GM18508 (cell line): Measurements from ENCODE around the gene STOML2.
A peak's percentile ranks its signal among the peaks of the same experiment; 100 is the strongest.

Experiments used
- ATAC-seq: cut with Tn5 transposase; IDR thresholded peaks from one replicate; pipeline ENCODE4 v1.9.1; 2021; ENCODE audit warnings: moderate number of reproducible peaks; ENCODE audit not compliant: insufficient read depth, unreplicated experiment

Gene STOML2

DNA sequence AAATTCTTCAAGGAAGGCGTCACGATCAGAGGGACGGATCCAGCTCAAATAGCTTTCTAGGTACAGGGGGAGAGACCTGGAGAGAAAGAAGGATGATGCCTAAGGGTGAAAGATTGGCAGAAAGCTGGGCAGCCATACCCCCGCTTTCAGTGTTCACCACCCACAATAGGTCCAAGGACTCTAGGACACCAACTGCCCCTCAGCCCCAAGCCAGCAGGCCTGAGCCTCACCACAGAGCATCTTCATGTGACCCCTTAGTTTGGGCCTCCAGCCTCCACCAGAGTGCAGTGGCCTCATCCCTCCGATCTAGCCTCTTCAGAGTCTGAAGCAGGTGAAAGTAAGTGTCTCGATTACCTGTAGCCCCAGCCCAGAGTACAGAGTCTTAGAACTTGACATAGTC is 28.8 kb downstream of the STOML2 start:
- ATAC-seq, result no peak

DNA sequence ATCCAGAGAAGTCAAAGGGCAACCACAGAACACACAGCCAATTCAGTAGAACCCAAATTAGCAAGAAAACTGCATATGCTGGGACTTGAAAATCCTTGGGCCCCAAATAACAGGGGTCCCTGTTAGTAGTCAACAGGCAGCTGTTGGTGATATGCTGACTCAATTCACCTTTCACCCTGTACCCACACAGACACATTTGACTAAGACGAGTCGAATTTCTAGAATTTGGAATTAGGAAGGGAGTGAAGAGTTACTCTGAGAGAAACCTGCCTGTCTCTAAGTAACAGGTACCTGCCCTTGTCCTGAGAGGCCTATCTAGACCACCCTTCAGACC is 29.7 kb downstream of the STOML2 start:
- ATAC-seq, result no peak

DNA sequence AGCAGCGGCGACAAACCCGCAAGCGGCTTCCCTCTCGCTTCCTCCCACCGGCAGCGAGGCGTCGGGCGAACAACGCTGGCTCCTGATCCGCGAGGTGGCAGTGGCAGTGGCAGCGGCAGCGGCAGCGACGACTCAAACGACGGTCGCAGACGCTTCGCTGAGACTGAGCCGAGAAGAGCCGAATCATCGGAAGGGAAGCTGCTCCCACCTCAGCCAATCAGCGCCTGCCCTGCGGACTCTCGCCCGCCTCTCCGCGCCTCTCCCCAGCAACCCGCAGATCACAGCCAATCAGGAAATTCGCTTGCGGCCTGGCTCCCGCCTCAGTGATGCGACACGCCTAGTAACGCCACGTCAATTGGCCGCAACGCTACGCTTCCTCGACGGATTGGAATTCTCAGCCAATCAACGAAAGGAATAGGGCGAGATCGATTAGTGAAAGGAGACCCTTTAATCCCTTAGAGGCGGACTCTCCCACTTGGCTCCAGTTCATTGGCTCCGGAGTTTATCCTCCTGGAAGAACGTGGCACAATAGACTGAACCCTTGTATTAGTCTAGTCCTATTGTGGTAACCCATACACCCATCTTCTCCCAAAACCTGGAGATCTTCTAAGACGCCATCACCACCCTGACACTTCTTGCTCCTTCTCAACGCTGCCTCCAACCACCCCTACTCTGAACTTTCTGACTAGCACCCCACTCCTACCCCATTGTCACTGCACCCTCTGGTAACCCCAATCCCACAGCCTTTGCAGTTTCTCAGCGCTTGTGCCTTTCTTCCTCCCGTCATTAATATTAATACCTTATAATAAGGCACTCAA is 30.3 kb downstream of the STOML2 start, which contains the start of gene VCP:
Gene VCP (minus strand): TSS at position 165 of the 818 bp plus-strand sequence. CDS start 272 bp downstream, outside the sequence.
- peak; percentile 73 for ATAC-seq

DNA sequence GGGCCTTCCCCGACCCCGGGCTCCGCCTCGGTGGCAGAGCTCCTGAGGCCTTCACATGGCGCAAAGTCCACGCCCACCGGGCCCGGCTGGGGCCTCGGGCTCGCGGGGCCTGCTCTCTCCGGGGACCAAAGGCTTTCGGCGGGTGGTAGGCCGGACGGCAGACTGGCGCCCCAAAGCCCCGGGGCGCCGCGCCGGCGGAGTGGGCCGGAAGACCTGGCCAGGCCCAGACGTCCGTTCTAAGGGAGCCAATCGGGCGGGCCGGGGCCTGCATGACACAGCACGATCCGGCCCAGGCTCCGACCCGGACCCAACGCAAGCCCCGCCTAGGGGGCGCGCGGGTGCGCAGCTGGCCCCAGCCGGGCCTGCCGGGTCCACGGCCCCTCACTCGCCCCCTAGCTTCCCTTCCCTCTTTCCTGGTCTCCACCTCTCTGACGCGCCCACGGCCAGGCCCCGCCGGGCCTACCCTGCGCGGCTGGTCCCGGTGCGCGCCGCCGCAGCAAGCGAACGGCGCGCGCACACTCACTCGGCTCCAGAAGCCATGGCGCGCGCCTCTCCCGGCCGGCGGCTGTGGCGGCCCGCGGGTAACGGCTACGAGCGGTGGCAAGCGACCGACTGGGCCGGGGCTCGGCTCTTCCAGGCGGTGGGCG is 31.0 kb downstream of the STOML2 start:
- ATAC-seq, result peak; percentile 28

DNA sequence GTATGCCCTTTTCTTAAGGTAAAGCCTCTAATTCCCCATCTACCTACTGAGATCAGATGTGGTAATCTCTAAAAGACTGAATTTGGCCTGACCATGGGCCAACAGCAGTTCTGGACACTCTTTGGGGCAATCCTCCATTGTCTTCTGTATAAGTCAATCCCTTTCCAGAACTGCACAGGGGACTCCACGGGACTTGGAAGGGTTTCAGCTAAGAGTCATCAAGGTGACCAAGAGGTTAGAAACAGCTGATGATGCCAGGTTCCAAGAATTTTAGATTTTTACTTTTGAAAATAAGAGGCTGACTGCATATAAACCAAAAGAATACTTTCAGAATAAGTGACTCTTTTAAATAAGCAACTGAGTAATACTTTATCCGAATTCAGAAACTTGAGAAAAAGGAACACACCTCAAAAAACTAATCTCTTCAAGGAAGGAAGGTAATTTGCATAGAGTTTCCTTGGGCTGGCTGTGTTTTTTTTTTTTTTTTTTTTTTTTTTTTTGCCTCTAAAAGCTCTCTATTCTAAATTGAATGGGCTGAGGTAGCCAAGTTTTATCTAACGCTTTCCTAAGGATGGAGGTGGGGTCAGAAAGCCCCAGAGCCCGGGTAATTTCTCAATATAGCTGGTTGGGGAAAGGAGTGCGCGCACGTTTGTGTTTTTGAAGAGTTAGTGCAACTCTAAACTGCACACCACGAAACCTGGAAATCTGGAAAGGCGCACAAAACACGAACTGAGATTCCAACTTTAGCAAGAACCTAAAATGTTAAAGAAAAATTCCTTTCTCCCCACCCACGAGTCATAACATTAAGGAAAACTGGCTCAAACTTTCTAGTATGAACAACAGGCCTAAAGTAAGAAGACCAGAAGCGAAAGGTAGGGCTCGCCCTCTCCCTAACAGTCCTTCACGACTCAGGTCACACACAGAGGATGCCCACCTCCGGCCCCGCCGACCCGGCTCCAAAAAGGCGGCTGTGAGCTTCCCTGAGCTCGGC is 31.8 kb downstream of the STOML2 start:
- ATAC-seq, result no peak

GRCh38 chr9:35069020-35069419 is 33.9 kb downstream of the STOML2 start:
- ATAC-seq, result no peak

DNA sequence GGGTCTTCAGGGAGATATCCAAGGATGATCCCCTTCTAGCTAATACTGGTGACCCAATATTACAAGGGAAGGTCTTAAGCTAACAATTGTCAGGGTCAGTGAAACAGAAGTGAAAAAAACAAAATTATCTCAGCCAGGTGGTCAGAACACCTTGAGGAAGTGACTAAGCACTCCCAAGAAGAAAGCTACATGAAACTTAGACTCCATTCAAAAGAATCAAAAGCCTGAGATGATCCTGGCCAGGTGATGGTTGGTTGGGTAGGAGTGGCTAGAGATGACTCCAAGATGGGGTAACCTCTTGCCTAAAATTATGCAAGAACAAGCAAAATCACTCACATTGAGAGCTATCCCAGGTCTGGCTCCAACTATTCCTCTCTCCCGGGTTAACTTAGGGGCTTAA is 35.9 kb downstream of the STOML2 start:
- no peak for ATAC-seq

DNA sequence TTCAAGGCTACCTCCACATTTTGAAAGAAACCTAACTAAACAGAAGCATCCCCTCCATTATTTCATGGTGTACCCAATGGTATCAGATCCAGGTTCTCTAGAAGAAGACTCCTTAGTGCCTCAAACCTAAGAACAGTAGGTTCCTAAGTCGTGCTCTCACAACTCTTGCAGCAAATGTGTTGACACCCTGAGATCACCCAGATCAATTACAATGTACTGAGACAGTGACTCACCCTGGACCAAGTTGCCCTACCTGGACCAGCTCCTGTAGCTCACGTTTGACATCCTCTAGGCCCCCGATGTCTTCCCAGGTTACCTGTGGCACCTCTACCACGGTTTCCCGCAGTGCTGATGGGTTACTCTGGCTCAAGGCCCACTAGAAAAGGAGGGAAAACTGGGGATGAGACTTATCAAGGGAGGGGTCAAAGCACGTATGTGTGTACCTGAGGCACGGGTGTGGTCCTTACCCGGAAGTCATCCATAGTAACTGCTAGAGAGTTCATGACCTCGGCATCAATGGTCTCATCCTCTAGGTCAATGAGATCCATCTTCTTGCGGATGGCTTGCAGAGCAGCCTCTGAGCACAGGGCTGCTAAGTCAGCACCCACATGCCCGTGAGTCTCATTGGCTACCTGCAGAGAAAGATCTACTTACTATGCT is 42.3 kb downstream of the STOML2 start:
- no peak for ATAC-seq

DNA sequence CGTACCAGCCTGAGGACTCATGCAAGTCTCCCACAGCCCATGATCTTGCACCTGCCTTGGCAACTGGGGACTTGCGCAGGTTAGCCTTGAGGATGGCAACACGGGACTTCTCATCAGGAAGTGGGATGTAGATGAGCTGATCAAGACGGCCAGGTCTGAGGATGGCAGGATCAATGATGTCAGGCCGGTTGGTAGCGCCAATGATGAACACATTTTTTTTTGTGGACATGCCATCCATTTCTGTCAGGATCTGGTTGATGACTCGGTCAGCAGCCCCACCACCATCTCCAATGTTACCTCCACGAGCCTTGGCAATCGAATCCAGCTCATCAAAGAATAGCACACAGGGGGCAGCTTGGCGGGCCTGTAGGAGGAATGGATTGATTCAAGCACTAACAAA is 43.5 kb downstream of the STOML2 start:
- no peak for ATAC-seq

GRCh38 chr9:35057271-35057620 is 45.7 kb downstream of the STOML2 start:
- ATAC-seq, result no peak

GRCh38 chr9:35056571-35057270 is 46.2 kb downstream of the STOML2 start:
- ATAC-seq, result no peak

DNA sequence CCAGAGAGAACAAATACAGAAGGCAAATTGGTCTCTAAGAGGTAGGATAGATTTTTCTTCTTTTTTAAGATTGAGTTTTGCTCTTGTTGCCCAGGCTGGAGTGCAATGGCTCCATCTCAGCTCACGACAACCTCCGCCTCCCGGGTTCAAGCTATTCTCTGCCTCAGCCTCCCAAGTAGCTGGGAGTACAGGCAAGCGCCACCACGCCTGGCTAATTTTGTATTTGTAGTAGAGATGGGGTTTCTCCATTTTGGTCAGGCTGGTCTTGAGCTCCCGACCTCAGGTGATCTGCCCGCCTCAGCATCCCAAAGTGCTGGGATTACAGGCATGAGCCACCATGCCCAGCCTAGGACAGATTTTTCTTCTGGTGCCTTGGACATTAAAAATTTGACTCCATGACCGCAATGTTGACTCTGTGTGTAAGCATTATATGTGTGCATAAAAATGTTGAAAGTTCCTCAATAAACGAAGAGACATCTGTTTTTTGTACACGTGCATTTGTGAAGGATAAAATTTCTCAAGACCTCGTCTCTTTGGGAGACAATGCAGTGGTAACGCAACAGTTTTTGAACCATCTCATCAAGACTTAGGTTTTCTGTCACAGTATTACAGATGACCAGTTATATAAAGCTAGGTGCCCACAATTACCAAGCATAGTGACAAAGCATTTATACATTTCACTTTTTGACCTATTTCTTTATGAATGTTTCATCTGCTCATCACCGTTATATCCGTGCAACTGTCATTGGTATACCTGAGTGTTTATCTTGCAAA is 47.9 kb downstream of the STOML2 start:
- no peak for ATAC-seq

GRCh38 chr9:35054185-35054835 is 48.6 kb downstream of the STOML2 start:
- ATAC-seq, result no peak

GRCh38 chr9:35051069-35051967 is 51.6 kb downstream of the STOML2 start:
- ATAC-seq, result no peak
